Measurements from ENCODE around the gene MOGAT3. TPM values are rescaled to one million over a fixed set of nuclear protein-coding genes. Genes with fewer than 3 reads are reported as not detected.
A peak's percentile ranks its signal among the peaks of the same experiment; 100 is the strongest.
"Not testable (repeated sequence)": the region's sequence is repeated elsewhere in the genome, so short reads cannot be mapped to it uniquely, and the experiment has no call there.

Gene MOGAT3
- total RNA-seq, 2 experiments from 2014 or later = not detected

GRCh38 chr7:101208794-101209193, 8.0 kb upstream of the MOGAT3 start:
- Mint-ChIP-seq H3K27me3 (peaks cover under 1% of the 10 kb centered on the region), H3K9me3 (no peaks in the 10 kb centered on the region), H3K4me1 (peaks cover 6% of the 10 kb centered on the region), H3K4me3 (no peak overlapping the region), H3K27ac (no peak overlapping the region), H3K36me3 (ENCODE audit: low read depth) (peaks cover 18% of the 10 kb centered on the region)
- DNase-seq = no peak
- POLR2A ChIA-PET = interaction anchor here (1.9 kb wide), 1 partner anchor 9 kb away, joined by 7 read pairs; the partner anchor contains the start of genes PLOD3 and ZNHIT1
- CTCF ChIA-PET = interaction anchor here (1.1 kb wide), 1 partner anchor 32 kb away, joined by 4 read pairs; no protein-coding TSS in a partner anchor

GRCh38 chr7:101207459-101207858, 6.6 kb upstream of the MOGAT3 start:
- H3K36me3 Mint-ChIP-seq (ENCODE audit: low read depth) = peaks cover 18% of the 10 kb centered on the region
- ChIA-PET POLR2A (interaction anchor here (1.9 kb wide), 1 partner anchor 10 kb away, joined by 7 read pairs; the partner anchor contains the start of genes PLOD3 and ZNHIT1), CTCF (interaction anchor here (1.0 kb wide), 1 partner anchor 15 kb away, joined by 3 read pairs; no protein-coding TSS in a partner anchor)
- peaks cover 9% of the 10 kb centered on the region for H3K27me3 Mint-ChIP-seq
- H3K4me1 Mint-ChIP-seq = peaks cover 12% of the 10 kb centered on the region
- no peaks in the 10 kb centered on the region for H3K9me3 Mint-ChIP-seq
- H3K27ac Mint-ChIP-seq = no peak overlapping the region
- DNase-seq = no peak
- H3K4me3 Mint-ChIP-seq = no peak overlapping the region

GRCh38 chr7:101206665-101207042, 5.8 kb upstream of the MOGAT3 start:
- ChIA-PET POLR2A (no interaction called here), CTCF (no interaction called here)
- DNase-seq = no peak
- no peak overlapping the region for H3K27ac Mint-ChIP-seq
- peaks cover 12% of the 10 kb centered on the region for H3K4me1 Mint-ChIP-seq
- no peaks in the 10 kb centered on the region for H3K9me3 Mint-ChIP-seq
- H3K27me3 Mint-ChIP-seq = peaks cover 11% of the 10 kb centered on the region
- no peak overlapping the region for H3K4me3 Mint-ChIP-seq
- peaks cover 18% of the 10 kb centered on the region for H3K36me3 Mint-ChIP-seq (ENCODE audit: low read depth)

- ChIA-PET CTCF (no interaction called here), POLR2A (no interaction called here)
- H3K4me1 Mint-ChIP-seq = peaks cover 13% of the 10 kb centered on the region
- no peak overlapping the region for H3K27ac Mint-ChIP-seq
- no peaks in the 10 kb centered on the region for H3K9me3 Mint-ChIP-seq
- peaks cover 18% of the 10 kb centered on the region for H3K36me3 Mint-ChIP-seq (ENCODE audit: low read depth)
- no peak overlapping the region for H3K4me3 Mint-ChIP-seq
- peaks cover 16% of the 10 kb centered on the region for H3K27me3 Mint-ChIP-seq
- no peak for DNase-seq
Observed at GRCh38 chr7:101205901-101206664, 5.2 kb upstream of the MOGAT3 start.

- H3K9me3 Mint-ChIP-seq = not testable (repeated sequence)
- CTCF ChIA-PET = interaction anchor here (0.9 to 1.8 kb wide), 3 partner anchors 11 to 60 kb away, joined by 3 to 5 read pairs (median 4); partner anchors contain the start of genes PLOD3 and ZNHIT1
- Mint-ChIP-seq H3K4me1 (peaks cover 17% of the 10 kb centered on the region), H3K36me3 (ENCODE audit: low read depth) (peaks cover 11% of the 10 kb centered on the region), H3K4me3 (peak overlapping the region; percentile 67), H3K27ac (peak overlapping the region; percentile 69), H3K27me3 (peaks cover 29% of the 10 kb centered on the region)
- peak; percentile 33 for DNase-seq
- POLR2A ChIA-PET = interaction anchor here (0.6 to 2.7 kb wide), 5 partner anchors 14 to 329 kb away, joined by 3 to 18 read pairs (median 3); partner anchors contain the start of genes PLOD3, SRRT, VGF and ZNHIT1
Observed at GRCh38 chr7:101203740-101204738, 3.2 kb upstream of the MOGAT3 start.

GRCh38 chr7:101202603-101202918, 1.7 kb upstream of the MOGAT3 start:
- H3K9me3 Mint-ChIP-seq = no peaks in the 10 kb centered on the region
- H3K36me3 Mint-ChIP-seq (ENCODE audit: low read depth) = peaks cover 7% of the 10 kb centered on the region
- peaks cover 29% of the 10 kb centered on the region for H3K27me3 Mint-ChIP-seq
- H3K27ac Mint-ChIP-seq = no peak overlapping the region
- POLR2A ChIA-PET = interaction anchor here (0.9 kb wide), 1 partner anchor 16 kb away, joined by 4 read pairs; the partner anchor contains the start of gene ZNHIT1
- peaks cover 17% of the 10 kb centered on the region for H3K4me1 Mint-ChIP-seq
- DNase-seq = no peak
- CTCF ChIA-PET = interaction anchor here (2.9 kb wide), 1 partner anchor 10 kb away, joined by 13 read pairs; no protein-coding TSS in a partner anchor
- H3K4me3 Mint-ChIP-seq = no peak overlapping the region

- POLR2A ChIA-PET = interaction anchor here (0.9 kb wide), 1 partner anchor 17 kb away, joined by 4 read pairs; the partner anchor contains the start of gene ZNHIT1
- no peaks in the 10 kb centered on the region for H3K9me3 Mint-ChIP-seq
- H3K27me3 Mint-ChIP-seq = peaks cover 29% of the 10 kb centered on the region
- no peak overlapping the region for H3K27ac Mint-ChIP-seq
- peaks cover 7% of the 10 kb centered on the region for H3K36me3 Mint-ChIP-seq (ENCODE audit: low read depth)
- no peak for DNase-seq
- peaks cover 17% of the 10 kb centered on the region for H3K4me1 Mint-ChIP-seq
- CTCF ChIA-PET = interaction anchor here (2.9 kb wide), 1 partner anchor 10 kb away, joined by 13 read pairs; no protein-coding TSS in a partner anchor
- no peak overlapping the region for H3K4me3 Mint-ChIP-seq
Observed at GRCh38 chr7:101201695-101202602, 1.1 kb upstream of the MOGAT3 start.

- Mint-ChIP-seq H3K36me3 (ENCODE audit: low read depth) (no peaks in the 10 kb centered on the region), H3K9me3 (no peaks in the 10 kb centered on the region), H3K4me3 (no peak overlapping the region), H3K27me3 (peaks cover 29% of the 10 kb centered on the region), H3K4me1 (peaks cover 17% of the 10 kb centered on the region), H3K27ac (no peak overlapping the region)
- DNase-seq = no peak
- POLR2A ChIA-PET = no interaction called here
- CTCF ChIA-PET = interaction anchor here (0.7 to 2.9 kb wide), 2 partner anchors 8 to 56 kb away, joined by 5 to 13 read pairs; no protein-coding TSS in a partner anchor
Observed at GRCh38 chr7:101200504-101200861, 353 bp downstream of the MOGAT3 start.

- CTCF ChIA-PET; DNase-seq; H3K4me3 Mint-ChIP-seq; POLR2A ChIA-PET; H3K27ac Mint-ChIP-seq; H3K36me3 Mint-ChIP-seq (ENCODE audit: low read depth); H3K9me3 Mint-ChIP-seq: not testable (repeated sequence)
- peaks cover 29% of the 10 kb centered on the region for H3K27me3 Mint-ChIP-seq
- H3K4me1 Mint-ChIP-seq = peaks cover 17% of the 10 kb centered on the region
Observed at GRCh38 chr7:101199522-101199921, 1.3 kb downstream of the MOGAT3 start.

- H3K4me3 Mint-ChIP-seq = no peak overlapping the region
- H3K36me3 Mint-ChIP-seq (ENCODE audit: low read depth) = no peaks in the 10 kb centered on the region
- H3K27ac Mint-ChIP-seq = no peak overlapping the region
- ChIA-PET POLR2A (no interaction called here), CTCF (no interaction called here)
- peaks cover 27% of the 10 kb centered on the region for H3K27me3 Mint-ChIP-seq
- DNase-seq = no peak
- no peaks in the 10 kb centered on the region for H3K9me3 Mint-ChIP-seq
- peaks cover 8% of the 10 kb centered on the region for H3K4me1 Mint-ChIP-seq
Observed at GRCh38 chr7:101198476-101198875, 2.4 kb downstream of the MOGAT3 start.

GRCh38 chr7:101197991-101198390, 2.8 kb downstream of the MOGAT3 start:
- no peak for DNase-seq
- POLR2A ChIA-PET = no interaction called here
- no peaks in the 10 kb centered on the region for H3K9me3 Mint-ChIP-seq
- no peaks in the 10 kb centered on the region for H3K36me3 Mint-ChIP-seq (ENCODE audit: low read depth)
- CTCF ChIA-PET = no interaction called here
- no peak overlapping the region for H3K4me3 Mint-ChIP-seq
- peaks cover 8% of the 10 kb centered on the region for H3K4me1 Mint-ChIP-seq
- H3K27me3 Mint-ChIP-seq = peaks cover 25% of the 10 kb centered on the region
- no peak overlapping the region for H3K27ac Mint-ChIP-seq

- Mint-ChIP-seq H3K36me3 (ENCODE audit: low read depth) (no peaks in the 10 kb centered on the region), H3K9me3 (no peaks in the 10 kb centered on the region), H3K4me1 (peaks cover 8% of the 10 kb centered on the region), H3K27me3 (peaks cover 14% of the 10 kb centered on the region), H3K27ac (no peak overlapping the region), H3K4me3 (no peak overlapping the region)
- no peak for DNase-seq
- ChIA-PET POLR2A (no interaction called here), CTCF (interaction anchor here (1.1 to 6.2 kb wide), 5 partner anchors 22 to 87 kb away, joined by 4 to 208 read pairs (median 7); no protein-coding TSS in a partner anchor)
Observed at GRCh38 chr7:101195884-101196283, 5.0 kb downstream of the MOGAT3 start.

All from activated CD4-positive, alpha-beta memory T cell treated with anti-CD3 and anti-CD28 coated beads, Interleukin-2, amount 10 ng/mL, durations not matched to agents 7 days and 5 days (primary cell).